Uterus (tissue), 4 donors: ENCODE measurements around the gene C3orf62. TPM values are rescaled to one million over a fixed set of nuclear protein-coding genes. Genes with fewer than 3 reads are reported as not detected.
A peak's percentile ranks its signal among the peaks of the same experiment; 100 is the strongest.

Experiments
- DNase-seq, 2 donors: peaks; one replicate each; pipeline ENCODE4 v3.0.0-alpha.2; 2019 to 2020
- H3K27ac ChIP-seq, 2 donors: fragments of 200-600 bp; sonication (generic); 1 replicate in 1 of 2; 2 replicates in 1 of 2; pipeline ENCODE4 v1.5.1; 2016 to 2018
- H3K27me3 ChIP-seq, 2 donors: fragments of 200-600 bp; sonication (generic); one replicate each; pipeline ENCODE4 v1.5.1; 2018 to 2019; ENCODE audit warnings: control low read depth in 1 of 2
- H3K36me3 ChIP-seq, 2 donors: fragments of 200-600 bp; sonication (generic); one replicate each; pipeline ENCODE4 v1.5.1; 2019; ENCODE audit warnings: control low read depth in 1 of 2
- H3K4me1 ChIP-seq, 2 donors: fragments of 200-600 bp; sonication (generic); one replicate each; pipeline ENCODE4 v1.5.1; 2018 to 2019; ENCODE audit warnings: control low read depth in 1 of 2
- H3K4me3 ChIP-seq, 2 donors: fragments of 200-600 bp; sonication (generic); 1 replicate in 1 of 2; 2 replicates in 1 of 2; pipeline ENCODE4 v1.5.1; 2018 to 2019; ENCODE audit warnings: mild to moderate bottlenecking in 1 of 2
- H3K9me3 ChIP-seq, 2 donors: fragments of 200-600 bp; sonication (generic); one replicate each; pipeline ENCODE4 v1.5.1; 2019; ENCODE audit warnings: control low read depth in 1 of 2
- CTCF ChIP-seq, 4 experiments: fragments of 200-600 bp in 2 of 4; fragments of 450-650 bp in 2 of 4; sonication (generic) in 2 of 4; IDR thresholded peaks; one replicate each; pipeline ENCODE4 v1.5.1; 2016 to 2019; ENCODE audit warnings: antibody characterized with exemption in 4 of 4, mild to moderate bottlenecking in 2 of 4, moderate library complexity in 1 of 4
- POLR2A ChIP-seq, 2 donors: fragments of 450-650 bp; IDR thresholded peaks; one replicate each; pipeline ENCODE4 v1.6.1; 2016; ENCODE audit warnings: antibody characterized with exemption in 2 of 2, mild to moderate bottlenecking in 1 of 2, moderate library complexity in 1 of 2
- intact Hi-C: fragments of 100-400 bp; cut with DNase I; formaldehyde crosslinking; loops from one replicate; pipeline ENCODE4 v1.15.1; 2023; ENCODE audit warnings: low total_unique reads
- total RNA-seq, 4 donors: library from RNA; depleted of rRNA in 3 of 4; stranded (reverse); fragments of >200 nt in 3 of 4; gene quantifications; one replicate each; pipeline versions ENCODE4 v1.1.0 to v1.2.4, GENCODE V29; 2014 to 2023
- donor health status: DM: yes; HTN: yes; CAD: no.

Gene C3orf62
- total RNA-seq, 4 donors from 2014 or later = 1.5 to 9.0 (median 4.9) TPM

GRCh38 chr3:49270156-49270500, 6.9 kb downstream of the C3orf62 start:
- no peaks in the 10 kb centered on the region for H3K36me3 ChIP-seq
- no peak for DNase-seq
- no peaks in the 10 kb centered on the region for H3K27me3 ChIP-seq
- no peaks in the 10 kb centered on the region for H3K9me3 ChIP-seq
- intact Hi-C loops = loop anchor here (10.0 kb wide), 1 partner anchor 95 kb away; the partner anchor contains the start of gene KLHDC8B
- TF ChIP-seq POLR2A (IDR thresholded peaks at IDR 0.05) (no peak), CTCF (IDR thresholded peaks at IDR 0.05) (no peak)
- peak overlapping the region in 1 of 2 donors; percentile 37 for H3K27ac ChIP-seq
- peaks cover 0 to 16% of the 10 kb centered on the region in 2 donors for H3K4me1 ChIP-seq
- no peak overlapping the region for H3K4me3 ChIP-seq

- no peak for DNase-seq
- TF ChIP-seq CTCF (IDR thresholded peaks at IDR 0.05) (no peak), POLR2A (IDR thresholded peaks at IDR 0.05) (no peak)
- H3K4me3 ChIP-seq = no peak overlapping the region
- H3K27me3 ChIP-seq = no peaks in the 10 kb centered on the region
- peaks cover 0 to 16% of the 10 kb centered on the region in 2 donors for H3K4me1 ChIP-seq
- no peak overlapping the region for H3K27ac ChIP-seq
- intact Hi-C loops = loop anchor here (10.0 kb wide), 1 partner anchor 95 kb away; the partner anchor contains the start of gene KLHDC8B
- no peaks in the 10 kb centered on the region for H3K9me3 ChIP-seq
- no peaks in the 10 kb centered on the region for H3K36me3 ChIP-seq
Measured at GRCh38 chr3:49269443-49270155, 7.4 kb downstream of the C3orf62 start.

- Histone ChIP-seq H3K27ac (peak overlapping the region; percentile 71 to 81), H3K4me1 (peaks cover 0 to 16% of the 10 kb centered on the region in 2 donors), H3K9me3 (no peaks in the 10 kb centered on the region), H3K36me3 (no peaks in the 10 kb centered on the region), H3K27me3 (no peaks in the 10 kb centered on the region), H3K4me3 (no peak overlapping the region)
- peak in 1 of 2 donors; percentile 66 for DNase-seq
- TF ChIP-seq CTCF (IDR thresholded peaks at IDR 0.05) (no peak), POLR2A (IDR thresholded peaks at IDR 0.05) (no peak)
- intact Hi-C loops = no loop called here
Measured at GRCh38 chr3:49266410-49267095, 10.5 kb downstream of the C3orf62 start.

- no peaks in the 10 kb centered on the region for H3K27me3 ChIP-seq
- no peaks in the 10 kb centered on the region for H3K36me3 ChIP-seq
- H3K4me3 ChIP-seq = no peak overlapping the region
- peak overlapping the region; percentile 71 to 81 for H3K27ac ChIP-seq
- peaks cover 0 to 16% of the 10 kb centered on the region in 2 donors for H3K4me1 ChIP-seq
- TF ChIP-seq CTCF (IDR thresholded peaks at IDR 0.05) (no peak), POLR2A (IDR thresholded peaks at IDR 0.05) (no peak)
- no peaks in the 10 kb centered on the region for H3K9me3 ChIP-seq
- DNase-seq = peak in 1 of 2 donors; percentile 50
- intact Hi-C loops = no loop called here
Measured at GRCh38 chr3:49265661-49266386, 11.2 kb downstream of the C3orf62 start.
